ENCODE data around the gene ZNF98.

ZNF98 gene

GRCh38 chr19:22422211-22422610 lies at the start of gene ZNF98:
ZNF98 (minus strand) TSS chr19:22422346; CDS start chr19:22422224, 122 bp downstream.
- no peak for DNase-seq (ENCODE audit: low read depth in 1 of 2, low spot score in 1 of 2)

DNA sequence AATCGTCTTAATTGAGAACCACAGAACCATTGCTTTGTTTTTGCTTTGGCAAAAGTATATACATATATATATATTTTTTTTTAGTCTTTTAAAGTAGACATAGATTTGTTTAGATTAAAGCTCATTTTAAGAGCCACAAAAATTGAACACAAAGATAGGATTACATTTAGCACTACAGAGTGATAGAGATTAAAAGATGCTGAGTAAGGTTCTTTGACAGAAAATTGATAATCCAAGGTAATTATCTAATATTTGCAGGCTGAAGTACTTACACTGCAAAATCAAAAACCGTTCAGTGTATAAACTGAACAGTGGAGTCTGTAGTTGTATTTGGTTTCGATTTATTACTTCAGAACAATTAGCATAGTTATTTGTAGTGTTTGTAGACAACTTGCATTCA lies 24.5 kb upstream of the ZNF98 start:
- no peak for DNase-seq (ENCODE audit: low read depth in 1 of 2, low spot score in 1 of 2)

GRCh38 chr19:22438011-22438410 lies 15.9 kb upstream of the ZNF98 start:
- no peak for DNase-seq (ENCODE audit: low read depth in 1 of 2, low spot score in 1 of 2)

- no peak for DNase-seq (ENCODE audit: low read depth in 1 of 2, low spot score in 1 of 2)
Observed at GRCh38 chr19:22427960-22428913, 6.1 kb upstream of the ZNF98 start.

- no peak for DNase-seq (ENCODE audit: low read depth in 1 of 2, low spot score in 1 of 2)
Observed at GRCh38 chr19:22427547-22427946, 5.4 kb upstream of the ZNF98 start.

- DNase-seq (ENCODE audit: low read depth in 1 of 2, low spot score in 1 of 2), result no peak
Observed at GRCh38 chr19:22426901-22427300, 4.8 kb upstream of the ZNF98 start.

GRCh38 chr19:22421797-22422196 lies 349 bp downstream of the ZNF98 start:
- no peak for DNase-seq (ENCODE audit: low read depth in 1 of 2, low spot score in 1 of 2)

- no peak for DNase-seq (ENCODE audit: low read depth in 1 of 2, low spot score in 1 of 2)
Observed at GRCh38 chr19:22354665-22355064, 67.5 kb downstream of the ZNF98 start.
